GM18498 (cell line): ENCODE measurements around the gene GUCY2F.
A peak's percentile ranks its signal among the peaks of the same experiment; 100 is the strongest.

ENCODE experiments used
- ATAC-seq: cut with Tn5 transposase; IDR thresholded peaks from one replicate; pipeline ENCODE4 v1.9.1; 2021; ENCODE audit warnings: mild to moderate bottlenecking, moderate library complexity; ENCODE audit not compliant: unreplicated experiment

The GUCY2F gene

DNA sequence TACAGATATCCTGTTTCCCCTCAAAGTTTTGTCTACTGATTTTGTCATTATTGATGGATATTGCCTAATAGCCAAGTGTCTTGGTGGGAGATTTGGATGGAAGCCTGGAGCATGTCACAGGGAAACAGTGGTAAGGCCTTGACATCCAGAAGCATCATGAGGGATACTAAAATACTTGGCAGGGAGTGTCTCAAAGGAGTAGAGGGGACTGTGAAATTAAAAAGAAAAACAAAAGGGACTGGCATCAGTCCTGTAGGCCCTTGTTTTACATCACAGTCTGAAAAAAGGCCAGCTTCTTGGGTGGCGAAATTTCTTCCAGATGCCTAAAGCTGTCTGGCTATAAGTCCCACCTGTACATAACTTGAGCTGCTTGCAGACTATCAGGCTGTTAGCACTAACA is 83.8 kb downstream of the GUCY2F start:
- ATAC-seq = no peak

DNA sequence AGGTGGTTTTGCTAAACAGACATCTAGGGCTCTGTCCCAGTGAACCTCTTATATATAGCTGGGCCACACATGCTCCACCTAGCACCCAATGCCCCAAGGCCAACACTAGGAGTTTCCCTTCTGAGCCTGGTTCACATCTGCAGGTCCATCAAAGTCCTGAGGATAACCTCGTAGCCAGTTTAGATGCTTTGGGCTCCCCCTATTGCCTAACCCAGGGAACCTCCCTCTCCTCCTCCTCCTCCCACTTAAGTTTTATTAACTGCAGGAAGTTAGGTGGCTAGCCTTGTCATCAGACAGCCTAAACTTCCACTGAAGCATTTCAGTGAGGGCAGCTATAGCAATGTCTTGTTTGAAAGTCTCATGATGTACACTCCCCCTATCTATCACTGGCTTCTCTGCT is 88.0 kb downstream of the GUCY2F start:
- ATAC-seq = peak; percentile 69

DNA sequence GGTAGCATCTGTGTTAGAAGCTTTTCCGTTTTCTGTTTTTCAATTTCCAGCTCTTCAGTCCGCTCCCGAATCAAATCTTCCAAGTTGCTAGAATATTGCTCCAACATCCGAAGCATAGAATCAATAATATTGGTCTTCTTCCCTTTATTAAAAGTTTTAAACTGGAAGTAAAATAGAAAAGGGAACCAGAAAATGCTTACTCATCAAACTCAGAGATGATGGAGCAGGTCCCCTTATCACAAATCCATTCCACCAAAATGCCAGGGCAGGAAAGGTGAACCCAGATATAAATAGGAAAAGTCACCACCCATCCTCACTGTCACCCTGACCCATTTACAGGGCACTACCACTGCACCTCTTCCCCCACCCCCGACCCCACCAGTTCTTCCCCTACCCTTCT is 89.0 kb downstream of the GUCY2F start:
- no peak for ATAC-seq

DNA sequence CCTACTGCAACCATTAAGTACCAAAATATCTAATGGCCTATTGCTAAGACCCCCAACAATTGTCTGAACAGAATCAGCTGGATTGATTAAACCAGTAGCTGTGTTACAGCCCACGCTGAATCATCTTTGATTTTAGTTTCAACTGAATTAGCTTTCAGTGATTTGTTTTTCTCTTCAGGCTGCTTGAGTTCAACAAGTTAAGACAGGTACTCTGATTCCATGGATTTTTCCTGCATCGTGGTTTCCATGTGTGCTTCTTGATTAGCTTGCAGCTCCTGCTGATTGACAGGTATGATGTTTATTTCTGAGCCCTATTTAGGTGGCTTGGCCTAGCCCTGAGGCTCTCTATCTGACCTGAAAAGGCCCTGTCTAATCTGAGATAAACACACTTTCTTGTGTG is 91.3 kb downstream of the GUCY2F start:
- no peak for ATAC-seq

DNA sequence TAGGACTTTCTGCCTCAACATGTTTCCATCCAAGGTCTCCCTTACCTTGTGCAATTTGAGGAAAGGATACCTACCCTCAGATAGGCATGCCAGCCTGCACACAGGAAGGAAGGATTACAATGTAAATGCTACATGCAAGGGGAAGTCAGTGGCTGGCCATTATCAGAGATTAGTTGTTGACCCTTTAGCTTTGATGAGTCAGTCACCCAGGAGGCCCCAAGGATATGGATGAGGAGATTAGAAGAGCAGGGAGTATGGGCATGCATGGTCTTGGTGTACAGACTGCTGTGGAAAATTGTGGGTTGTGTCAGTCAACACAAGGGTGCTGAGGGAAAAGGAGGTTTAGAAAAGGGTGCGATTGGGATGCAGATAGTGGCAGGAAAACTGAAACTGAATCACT is 92.0 kb downstream of the GUCY2F start:
- no peak for ATAC-seq

DNA sequence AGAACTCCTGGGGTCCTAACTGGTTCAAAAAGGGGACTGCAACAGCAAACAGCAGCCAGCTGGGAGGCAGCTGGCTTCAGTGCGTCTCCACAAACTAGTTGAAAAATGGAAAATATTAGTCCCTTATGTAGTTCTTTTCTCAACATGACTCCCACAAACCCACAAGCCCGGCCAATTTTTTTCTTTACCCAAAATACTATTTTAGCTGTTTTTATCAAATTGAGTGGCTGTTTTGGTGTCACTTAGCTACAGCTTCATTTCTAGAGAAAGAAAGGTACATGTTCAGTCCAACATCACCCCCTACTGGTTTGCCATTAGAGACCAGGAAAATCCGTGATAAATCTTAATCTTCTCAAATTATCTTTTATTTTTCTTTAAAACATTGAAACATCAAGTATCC is 97.2 kb downstream of the GUCY2F start:
- no peak for ATAC-seq

DNA sequence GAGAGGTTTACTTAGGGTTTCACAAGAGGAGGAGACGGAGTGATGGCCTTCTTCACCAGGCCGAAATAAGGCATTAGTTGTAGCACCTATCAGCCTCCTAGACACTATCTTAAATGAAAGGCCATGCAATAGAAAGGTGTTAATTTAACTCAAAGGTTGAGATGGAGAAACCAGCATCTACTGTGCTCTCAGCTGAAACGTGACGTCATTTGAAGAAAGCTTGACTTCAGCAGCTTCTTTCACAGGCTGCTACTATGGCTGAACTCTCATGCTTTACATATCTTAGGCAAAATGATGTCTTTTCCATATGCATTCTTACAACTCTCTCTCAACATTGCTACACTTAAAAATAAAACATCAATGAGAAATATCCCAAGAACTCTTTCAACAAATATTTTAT is 99.6 kb downstream of the GUCY2F start:
- no peak for ATAC-seq

DNA sequence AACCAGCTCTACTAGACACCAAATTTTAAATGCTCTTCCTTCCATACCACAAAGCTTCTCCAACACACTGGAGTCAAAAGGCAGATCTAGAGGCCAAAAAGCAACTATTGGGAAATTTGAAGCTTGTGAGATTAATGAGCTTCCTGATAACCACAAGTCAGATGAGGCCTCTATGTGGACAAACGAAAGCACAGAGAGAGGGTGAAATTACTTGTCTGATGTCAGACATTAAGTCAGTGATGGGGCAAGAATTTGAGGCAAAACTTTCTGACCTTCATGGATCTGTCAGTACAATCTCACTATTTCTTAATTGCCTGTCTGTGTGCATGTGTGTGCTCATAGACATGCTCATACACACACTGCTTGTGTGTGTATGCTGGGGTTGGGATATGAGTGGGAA is 103.6 kb downstream of the GUCY2F start:
- no peak for ATAC-seq

DNA sequence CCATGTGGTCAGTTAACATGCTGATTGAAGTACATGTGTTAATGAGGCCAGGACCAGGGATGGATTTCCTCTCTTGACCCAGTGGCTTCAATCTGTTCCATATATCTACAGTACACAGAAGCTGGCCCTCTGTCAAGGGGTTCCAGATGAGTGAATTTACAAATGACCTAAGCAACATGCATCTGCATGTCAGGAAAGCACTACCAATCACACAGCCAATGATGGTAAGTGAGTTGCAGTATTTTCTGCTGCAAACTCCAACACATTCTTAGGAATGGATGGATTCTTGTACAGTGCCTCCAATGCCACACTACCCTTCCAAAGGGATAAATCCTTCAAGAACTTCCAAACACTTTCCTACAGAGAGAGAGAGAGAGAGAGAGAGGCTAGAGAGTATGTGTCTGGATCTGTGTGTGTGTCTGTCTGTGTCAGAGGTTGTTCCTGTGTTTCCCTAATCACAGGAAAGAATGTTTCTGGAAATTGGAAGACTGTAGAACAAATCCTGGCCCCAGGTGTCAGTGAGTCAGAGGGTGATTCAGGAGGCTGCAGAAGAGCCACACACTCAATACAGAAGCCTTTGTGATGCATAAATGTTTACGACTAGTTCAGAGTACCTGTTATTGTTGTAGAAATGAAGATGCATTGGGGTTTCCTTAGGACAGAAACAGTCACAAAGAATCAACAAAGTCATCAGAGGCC is 107.5 kb downstream of the GUCY2F start:
- ATAC-seq = no peak

DNA sequence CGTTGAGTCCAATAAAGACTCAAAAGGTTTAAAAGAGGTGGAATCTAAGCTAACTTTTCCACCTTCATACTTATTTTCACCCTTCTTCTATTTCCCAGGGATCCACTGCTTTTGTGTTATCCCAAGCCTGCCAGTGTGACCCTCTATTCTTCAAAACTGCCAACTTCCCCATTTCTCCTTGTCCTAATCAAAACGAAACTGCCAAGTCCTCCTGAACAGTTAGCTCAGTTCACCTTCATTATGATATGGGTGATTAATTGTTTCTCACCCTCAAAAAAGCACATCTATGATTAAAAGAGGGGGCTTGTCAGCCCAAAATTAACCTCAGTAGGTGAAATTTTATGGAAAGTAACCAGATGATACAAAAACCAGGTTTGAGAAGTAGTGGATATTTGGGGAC is 108.4 kb downstream of the GUCY2F start:
- ATAC-seq = no peak

DNA sequence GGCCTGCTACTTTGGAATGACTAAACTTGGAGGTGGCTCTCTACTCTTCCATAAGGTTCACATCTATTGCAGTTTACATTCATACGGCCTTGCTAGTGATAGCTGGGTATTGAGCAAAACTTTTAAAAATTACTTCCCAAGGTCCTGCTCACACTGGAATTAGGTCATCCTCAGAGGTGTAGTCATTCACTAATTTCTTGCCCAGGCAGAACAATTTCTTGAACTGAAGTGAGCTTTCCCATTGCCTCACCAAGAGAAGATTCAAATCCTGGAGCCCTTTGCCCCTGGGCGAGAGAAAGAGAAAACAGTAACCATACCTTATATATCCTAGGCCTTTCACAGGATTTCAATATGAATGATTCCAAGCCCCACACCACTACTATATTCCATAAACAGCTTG is 109.2 kb downstream of the GUCY2F start:
- no peak for ATAC-seq

DNA sequence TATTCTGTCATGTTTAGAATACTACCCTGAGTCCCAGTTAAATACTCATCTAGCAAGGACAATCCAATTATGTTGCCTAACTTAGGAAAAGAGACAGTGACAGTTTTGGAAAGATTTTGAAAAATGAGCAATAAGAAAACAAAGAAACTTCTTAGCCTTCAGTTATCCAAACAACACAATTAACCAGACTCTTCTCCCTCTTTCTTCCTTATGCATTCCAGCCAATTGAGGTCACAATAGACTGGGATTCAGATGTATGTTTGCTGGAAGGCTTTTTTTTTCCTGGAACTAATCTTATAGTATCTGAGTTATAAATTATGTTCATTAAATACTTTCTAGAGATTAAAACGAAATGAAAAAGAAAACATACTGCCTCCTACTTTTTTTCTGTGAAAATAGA is 109.6 kb downstream of the GUCY2F start:
- ATAC-seq = no peak

DNA sequence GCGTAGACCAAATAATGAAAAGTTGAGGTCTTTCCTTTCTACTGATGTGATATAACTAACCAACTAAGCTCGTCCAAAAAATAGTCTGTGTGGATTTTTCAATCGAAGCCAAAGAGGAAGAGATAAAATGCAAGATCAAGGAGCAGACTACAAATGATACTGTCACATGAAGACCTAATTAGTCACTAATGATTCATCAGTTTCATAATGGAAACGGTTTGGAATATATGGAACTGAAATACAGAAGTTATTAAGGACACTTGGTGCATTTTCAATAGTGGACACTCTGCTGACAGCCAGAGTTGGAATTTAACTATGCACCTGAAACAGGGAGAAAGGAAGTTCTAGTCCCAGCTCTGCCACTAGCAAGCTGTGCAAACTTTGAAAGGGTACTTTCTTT is 119.8 kb downstream of the GUCY2F start:
- ATAC-seq = no peak

DNA sequence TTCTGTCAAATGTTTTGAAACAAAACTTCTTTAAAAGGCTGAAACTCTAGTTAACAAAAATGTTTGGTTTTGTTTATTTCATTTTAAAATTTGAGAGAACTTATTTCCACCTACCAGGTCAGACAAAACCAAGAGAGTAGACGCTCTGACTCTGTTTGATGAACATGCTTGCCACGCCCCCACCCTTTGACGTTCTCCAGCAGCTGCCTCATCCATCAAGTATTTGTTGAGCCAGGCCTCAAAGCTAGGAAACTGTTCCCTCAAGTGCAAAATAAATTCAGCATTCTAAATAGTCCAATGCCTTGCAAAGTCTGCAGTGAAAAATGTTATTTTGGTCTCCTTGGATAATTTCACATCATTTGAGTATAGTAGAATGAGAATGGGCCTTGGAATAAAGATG is 121.6 kb downstream of the GUCY2F start:
- ATAC-seq = no peak

DNA sequence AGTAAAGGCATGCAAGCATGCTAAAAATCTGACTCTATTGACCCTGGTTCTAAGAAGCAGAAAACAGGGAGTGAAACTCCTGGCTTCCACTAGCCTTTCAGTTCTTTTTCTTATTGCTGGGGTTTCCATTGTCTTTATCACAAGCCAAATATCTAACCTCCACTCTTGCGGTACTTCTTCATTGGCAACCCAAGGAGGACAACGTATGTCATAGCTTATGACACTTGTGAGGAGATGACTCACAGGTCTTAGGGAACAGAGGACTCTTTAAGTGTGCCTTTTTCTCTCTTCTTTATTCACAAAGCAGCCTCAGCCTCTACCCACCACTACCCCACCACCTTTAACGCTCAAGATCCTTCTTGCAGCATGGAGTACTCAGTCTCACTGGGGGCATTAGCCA is 124.2 kb downstream of the GUCY2F start:
- ATAC-seq = no peak

DNA sequence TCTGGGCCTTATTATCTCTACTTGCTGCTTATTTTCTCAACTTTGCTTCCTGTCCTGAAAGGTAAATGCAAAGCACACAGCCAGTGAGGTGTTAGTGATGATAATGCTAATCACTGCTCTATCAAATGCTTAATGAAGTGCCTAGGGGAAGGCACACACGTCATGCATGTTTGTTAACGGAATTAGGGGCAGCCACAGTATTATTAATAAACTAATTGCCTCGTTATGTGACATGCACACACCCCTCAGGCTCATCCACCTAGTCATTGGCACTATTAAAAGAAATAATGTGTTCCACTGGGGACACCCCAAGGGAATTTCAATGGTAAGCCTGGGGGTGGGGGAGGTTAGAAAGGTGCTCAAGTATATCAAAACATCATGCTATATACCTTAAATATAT is 125.2 kb downstream of the GUCY2F start:
- no peak for ATAC-seq

DNA sequence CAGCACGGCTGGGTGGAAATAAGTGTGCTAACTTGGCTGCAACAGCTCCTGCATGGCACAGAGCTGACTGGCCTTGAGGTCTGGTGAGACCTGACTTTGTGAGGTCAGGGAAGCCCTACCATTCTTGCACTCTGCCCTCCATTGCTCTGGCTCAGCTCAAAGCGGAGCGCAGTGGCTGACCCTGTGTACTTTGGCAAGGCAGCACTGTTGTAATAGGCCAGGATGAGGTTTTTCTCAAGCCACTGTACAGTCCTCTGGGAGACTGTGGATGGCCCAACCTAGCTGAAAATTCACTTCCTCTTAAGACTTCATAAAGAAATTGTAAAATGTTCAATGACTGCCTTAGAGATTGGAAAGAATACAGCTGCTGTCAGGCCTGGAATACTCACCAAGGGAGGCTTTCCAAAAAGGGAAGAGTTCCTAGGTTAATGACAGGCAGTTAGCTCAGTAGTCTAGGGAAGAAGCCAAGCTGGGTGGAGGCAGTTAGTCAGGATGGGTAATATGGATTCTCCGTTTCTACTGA is 129.8 kb downstream of the GUCY2F start:
- no peak for ATAC-seq

DNA sequence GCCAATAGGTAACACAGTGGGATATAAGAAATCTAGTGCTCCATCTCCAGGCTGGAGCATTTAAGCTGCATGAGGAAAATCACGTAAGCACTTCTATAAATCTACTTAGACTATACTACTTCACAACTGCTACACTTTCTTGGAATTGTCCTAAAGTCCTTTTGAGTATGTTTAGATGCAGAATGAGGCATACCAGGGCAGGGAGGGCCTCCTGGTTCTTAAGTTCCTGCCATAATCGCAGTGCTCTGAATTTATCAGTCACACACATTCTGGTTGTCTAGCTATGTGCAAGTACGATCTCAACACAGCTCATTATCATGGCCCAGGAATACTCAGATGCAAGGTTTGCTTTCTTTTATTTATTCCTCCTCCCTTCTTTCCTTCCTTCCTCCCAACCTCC is 130.3 kb downstream of the GUCY2F start:
- no peak for ATAC-seq

DNA sequence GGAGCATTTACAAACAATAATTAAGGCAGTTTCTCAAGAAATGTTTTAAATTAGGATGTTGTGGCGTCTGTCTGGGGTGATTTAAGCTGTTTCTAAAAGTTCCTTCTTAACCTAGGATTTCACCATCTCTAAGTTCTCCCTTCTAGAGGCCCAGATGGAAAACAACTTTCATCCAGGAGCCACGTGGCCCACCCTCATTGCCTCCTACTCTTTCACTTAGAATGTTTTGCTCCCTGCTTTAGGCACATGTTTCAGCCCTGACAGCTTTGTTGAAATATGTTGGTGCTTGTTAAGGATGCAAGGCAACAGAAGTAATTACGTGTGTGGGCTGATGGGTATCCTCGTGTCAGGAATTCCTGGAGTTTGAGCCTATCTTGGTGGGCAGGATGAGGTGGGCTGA is 131.3 kb downstream of the GUCY2F start:
- no peak for ATAC-seq

DNA sequence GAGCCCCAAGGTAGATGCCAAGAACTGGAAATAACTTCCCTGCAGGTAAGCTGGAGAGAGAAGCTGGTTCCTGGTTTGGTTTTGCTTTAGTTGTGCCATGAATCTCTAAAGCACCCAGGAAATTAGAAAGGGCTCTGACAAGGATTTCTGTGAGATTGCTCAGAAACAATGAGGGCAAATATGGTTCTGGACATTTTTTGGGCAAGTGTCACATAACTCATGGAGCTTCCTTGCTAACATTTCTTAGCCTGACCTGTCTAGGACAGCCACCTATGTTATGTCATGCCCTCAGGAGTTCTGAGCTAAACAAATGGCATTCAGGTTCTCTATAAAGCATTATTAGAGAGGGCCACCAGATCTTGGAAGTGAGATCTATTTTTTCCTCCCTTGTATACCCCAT is 131.8 kb downstream of the GUCY2F start:
- ATAC-seq = no peak

DNA sequence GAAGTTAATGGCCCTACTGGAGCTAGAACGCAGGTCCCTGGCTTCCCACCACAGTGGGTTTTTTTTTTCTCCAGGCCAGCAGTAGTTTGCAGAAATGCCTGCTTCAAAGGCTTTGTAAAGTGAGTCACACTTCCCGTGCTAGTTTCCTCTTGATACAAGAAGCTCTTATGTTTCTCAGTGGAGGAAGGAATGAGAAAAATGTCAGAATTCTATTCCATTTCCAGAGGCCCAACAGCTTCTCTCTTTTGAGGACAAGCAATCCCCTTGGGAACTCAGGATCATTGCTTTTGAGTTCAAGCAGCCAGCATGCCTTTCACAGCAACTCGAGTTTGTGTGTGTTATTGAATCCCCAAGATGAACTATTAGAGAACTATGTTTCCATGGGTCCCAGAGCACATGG is 134.3 kb downstream of the GUCY2F start:
- no peak for ATAC-seq

DNA sequence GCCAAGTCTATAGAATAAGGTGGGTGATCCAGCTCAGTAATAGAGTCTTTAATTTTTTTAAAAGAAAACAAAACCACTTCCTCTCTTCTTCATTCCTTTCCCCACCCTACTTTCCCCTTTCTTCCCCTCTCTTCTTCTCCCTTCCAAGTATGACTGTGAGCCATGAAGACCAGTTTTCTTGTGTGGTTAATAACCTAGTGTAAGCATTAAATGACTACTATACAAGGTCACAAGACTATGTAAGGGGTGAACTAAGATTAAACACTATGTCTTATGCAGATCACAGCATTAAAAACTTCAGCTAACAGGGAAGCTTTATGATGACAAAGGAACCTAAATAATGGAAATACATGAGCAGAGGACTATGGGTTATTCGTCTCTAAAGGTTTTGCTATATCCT is 135.4 kb downstream of the GUCY2F start:
- no peak for ATAC-seq

DNA sequence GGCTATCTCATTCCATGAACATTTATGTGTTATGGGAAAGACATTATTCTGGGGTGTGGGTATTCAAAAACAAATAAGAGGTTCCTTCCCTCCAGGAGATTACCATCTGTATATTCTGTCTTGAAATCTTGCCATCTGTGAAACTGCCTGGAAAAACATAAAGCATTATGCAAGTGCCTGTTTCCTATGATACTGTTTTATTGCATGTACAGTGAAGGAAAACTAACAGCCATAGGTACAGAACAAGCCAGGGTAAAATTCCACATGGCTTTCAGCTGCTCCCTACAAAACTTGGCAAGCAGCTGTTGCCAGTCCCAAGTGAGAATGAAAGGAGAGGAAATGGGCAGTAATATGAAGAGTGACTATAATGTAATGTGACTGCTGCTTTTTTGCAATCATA is 136.0 kb downstream of the GUCY2F start:
- no peak for ATAC-seq
